ENCODE data around the gene CXorf65. TPM values are rescaled to one million over a fixed set of nuclear protein-coding genes. Genes with fewer than 3 reads are reported as not detected.

CXorf65 gene
- total RNA-seq, 2 experiments from 2014 or later: 12.1 to 18.3 TPM

- DNase-seq (peak; percentile 89), ATAC-seq (peak; percentile 97)
- peaks cover 21% of the 10 kb centered on the region for H3K36me3 Mint-ChIP-seq
Measured at GRCh38 chrX:71118032-71118984, 11.8 kb upstream of the CXorf65 start, which contains the start of gene MED12. MED12 (plus strand) TSS chrX:71118596; CDS start chrX:71118755, 159 bp downstream.

DNA sequence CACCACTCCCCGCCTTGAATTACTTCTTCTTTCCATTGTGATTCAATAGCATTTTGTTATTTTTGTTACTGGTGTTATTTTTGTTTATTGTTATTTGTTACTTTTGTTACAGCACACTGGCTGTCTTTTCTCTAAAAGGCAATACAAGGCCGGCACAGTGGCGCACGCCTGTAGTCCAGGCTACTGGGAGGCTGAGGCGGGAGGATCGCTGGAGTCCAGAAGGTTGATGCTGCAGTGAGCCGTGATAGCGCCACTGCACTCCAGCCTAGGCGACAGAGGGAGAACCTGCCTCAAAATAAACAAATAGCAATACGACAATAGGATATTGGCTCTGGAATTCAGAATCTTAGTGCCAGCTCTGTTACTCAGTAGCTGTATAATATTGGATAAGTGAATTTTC lies 10.8 kb upstream of the CXorf65 start:
- peaks cover 13% of the 10 kb centered on the region for H3K36me3 Mint-ChIP-seq
- H3K4me1 Mint-ChIP-seq: peaks cover 37% of the 10 kb centered on the region
- CTCF ChIA-PET: interaction anchor here (1.3 to 2.0 kb wide), 2 partner anchors 9 to 20 kb away, joined by 3 to 5 read pairs; no protein-coding TSS in a partner anchor
- ATAC-seq: no peak
- no peaks in the 10 kb centered on the region for H3K9me3 Mint-ChIP-seq (ENCODE audit: low read depth)
- H3K27ac Mint-ChIP-seq: no peak overlapping the region
- DNase-seq: no peak
- H3K4me3 Mint-ChIP-seq: no peak overlapping the region
- H3K27me3 Mint-ChIP-seq: no peaks in the 10 kb centered on the region

More at GRCh38 chrX:71118032-71118984, 11.8 kb upstream of the CXorf65 start, which contains the start of gene MED12:
- CTCF ChIA-PET: interaction anchor here (1.1 to 2.0 kb wide), 6 partner anchors 10 to 148 kb away, joined by 3 to 5 read pairs (median 4); no protein-coding TSS in a partner anchor
- no peaks in the 10 kb centered on the region for H3K27me3 Mint-ChIP-seq
- H3K9me3 Mint-ChIP-seq (ENCODE audit: low read depth): no peaks in the 10 kb centered on the region
- peaks cover 30% of the 10 kb centered on the region for H3K4me1 Mint-ChIP-seq
- peak within 1 kb of the TSS; percentile 85 for H3K27ac Mint-ChIP-seq
- H3K4me3 Mint-ChIP-seq: peak within 1 kb of the TSS; percentile 76

GRCh38 chrX:71111921-71112431 lies 5.4 kb upstream of the CXorf65 start:
- Mint-ChIP-seq H3K27me3 (no peaks in the 10 kb centered on the region), H3K27ac (peak overlapping the region; percentile 99), H3K9me3 (ENCODE audit: low read depth) (no peaks in the 10 kb centered on the region), H3K4me3 (peak overlapping the region; percentile 99), H3K4me1 (peaks cover 30% of the 10 kb centered on the region), H3K36me3 (peaks cover 45% of the 10 kb centered on the region)
- CTCF ChIA-PET: interaction anchor here (0.7 to 1.7 kb wide), 4 partner anchors 10 to 17 kb away, joined by 3 to 10 read pairs (median 4); no protein-coding TSS in a partner anchor
- ATAC-seq (peak; percentile 24), DNase-seq (peak; percentile 48)

DNA sequence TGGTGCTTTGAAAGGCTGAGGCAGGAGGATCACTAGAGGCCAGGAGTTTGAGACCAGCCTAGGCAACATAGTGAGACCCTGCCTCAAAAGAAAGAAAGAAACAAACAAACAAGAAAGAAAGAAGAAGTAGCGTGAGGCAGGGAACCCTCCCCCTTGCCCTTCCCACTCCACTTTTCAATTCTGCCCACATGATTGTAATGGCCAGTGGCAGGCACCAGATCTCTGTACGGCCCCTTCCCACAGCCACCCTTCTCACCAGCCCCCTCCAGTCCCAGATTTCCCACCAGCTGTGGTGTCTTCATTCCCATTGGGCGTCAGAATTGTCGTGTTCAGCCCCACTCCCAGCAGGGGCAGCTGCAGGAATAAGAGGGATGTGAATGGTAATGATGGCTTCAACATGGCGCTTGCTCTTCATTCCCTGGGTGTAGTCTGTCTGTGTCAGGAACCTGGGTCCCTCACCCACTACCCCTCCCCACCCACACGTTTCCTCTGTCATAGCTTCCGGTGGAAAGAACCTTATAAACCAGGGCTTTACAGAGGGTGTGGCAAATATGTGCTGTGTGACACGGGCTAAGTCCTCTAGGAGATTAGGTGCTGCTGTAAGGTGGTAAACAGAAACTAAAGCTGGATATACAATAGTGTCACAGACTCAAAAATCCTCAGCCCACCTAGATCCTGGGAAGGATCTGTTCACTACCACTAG lies 4.8 kb upstream of the CXorf65 start, which contains the start of gene IL2RG:
TSS of gene IL2RG (minus strand) at position 437 of the 703 bp plus-strand sequence. CDS start at position 399, 38 bp downstream.
- ATAC-seq: peak; percentile 77
- H3K36me3 Mint-ChIP-seq: peaks cover 49% of the 10 kb centered on the region
- H3K4me1 Mint-ChIP-seq: peaks cover 36% of the 10 kb centered on the region
- H3K27me3 Mint-ChIP-seq: no peaks in the 10 kb centered on the region
- peak within 1 kb of the TSS; percentile 99 for H3K27ac Mint-ChIP-seq
- CTCF ChIA-PET: interaction anchor here (0.7 to 1.7 kb wide), 4 partner anchors 10 to 18 kb away, joined by 3 to 10 read pairs (median 4); no protein-coding TSS in a partner anchor
- no peaks in the 10 kb centered on the region for H3K9me3 Mint-ChIP-seq (ENCODE audit: low read depth)
- H3K4me3 Mint-ChIP-seq: peak within 1 kb of the TSS; percentile 99
- peak; percentile 88 for DNase-seq

DNA sequence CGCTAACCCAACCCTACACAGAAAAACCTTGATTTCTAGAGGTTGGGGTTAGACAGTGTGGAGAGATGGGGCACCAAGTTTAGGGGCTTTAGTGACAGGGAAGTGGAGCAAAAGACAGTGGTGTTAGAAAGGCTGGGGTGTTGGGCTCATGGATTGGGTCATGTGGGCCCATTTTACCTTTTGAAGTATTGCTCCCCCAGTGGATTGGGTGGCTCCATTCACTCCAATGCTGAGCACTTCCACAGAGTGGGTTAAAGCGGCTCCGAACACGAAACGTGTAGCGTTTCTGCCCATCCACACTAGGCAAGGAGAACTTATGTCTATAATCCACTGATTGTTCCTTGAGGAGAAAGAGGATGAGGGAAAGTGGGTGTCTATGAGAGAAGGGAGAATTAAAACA lies 2.5 kb upstream of the CXorf65 start:
- Mint-ChIP-seq H3K27ac (peak overlapping the region; percentile 99), H3K36me3 (peaks cover 57% of the 10 kb centered on the region), H3K9me3 (ENCODE audit: low read depth) (no peaks in the 10 kb centered on the region), H3K4me3 (peak overlapping the region; percentile 99), H3K4me1 (peaks cover 54% of the 10 kb centered on the region), H3K27me3 (no peaks in the 10 kb centered on the region)
- CTCF ChIA-PET: interaction anchor here (1.0 kb wide), 1 partner anchor 20 kb away, joined by 5 read pairs; no protein-coding TSS in a partner anchor
- DNase-seq (peak; percentile 44), ATAC-seq (no peak)

- Mint-ChIP-seq H3K27me3 (no peaks in the 10 kb centered on the region), H3K36me3 (peaks cover 57% of the 10 kb centered on the region), H3K4me3 (peak overlapping the region; percentile 99), H3K9me3 (ENCODE audit: low read depth) (no peaks in the 10 kb centered on the region), H3K27ac (peak overlapping the region; percentile 99), H3K4me1 (peaks cover 60% of the 10 kb centered on the region)
- DNase-seq (peak; percentile 79), ATAC-seq (peak; percentile 31)
- CTCF ChIA-PET: interaction anchor here (0.6 to 1.0 kb wide), 2 partner anchors 9 to 21 kb away, joined by 3 to 5 read pairs; no protein-coding TSS in a partner anchor
Measured at GRCh38 chrX:71107762-71108360, 1.3 kb upstream of the CXorf65 start.

- no peak for ATAC-seq
- CTCF ChIA-PET: interaction anchor here (0.6 kb wide), 1 partner anchor 22 kb away, joined by 3 read pairs; no protein-coding TSS in a partner anchor
Measured at GRCh38 chrX:71107245-71107644, 705 bp upstream of the CXorf65 start.

GRCh38 chrX:71105628-71106027 lies 912 bp downstream of the CXorf65 start:
- Mint-ChIP-seq H3K4me3 (peak overlapping the region; percentile 99), H3K4me1 (peaks cover 61% of the 10 kb centered on the region), H3K27ac (peak overlapping the region; percentile 99), H3K36me3 (peaks cover 48% of the 10 kb centered on the region), H3K9me3 (ENCODE audit: low read depth) (no peaks in the 10 kb centered on the region), H3K27me3 (no peaks in the 10 kb centered on the region)
- CTCF ChIA-PET: interaction anchor here (1.0 kb wide), 1 partner anchor 8 kb away, joined by 3 read pairs; no protein-coding TSS in a partner anchor
- DNase-seq (no peak), ATAC-seq (peak; percentile 8)

More at GRCh38 chrX:71107245-71107644, 705 bp upstream of the CXorf65 start:
- Mint-ChIP-seq H3K4me3 (peak overlapping the region; percentile 99), H3K36me3 (peaks cover 57% of the 10 kb centered on the region), H3K4me1 (peaks cover 60% of the 10 kb centered on the region), H3K9me3 (ENCODE audit: low read depth) (no peaks in the 10 kb centered on the region), H3K27me3 (no peaks in the 10 kb centered on the region), H3K27ac (peak overlapping the region; percentile 99)
- DNase-seq: no peak

- Mint-ChIP-seq H3K4me3 (peak overlapping the region; percentile 70), H3K9me3 (ENCODE audit: low read depth) (no peaks in the 10 kb centered on the region), H3K4me1 (peaks cover 71% of the 10 kb centered on the region), H3K27me3 (no peaks in the 10 kb centered on the region), H3K36me3 (peaks cover 25% of the 10 kb centered on the region), H3K27ac (peak overlapping the region; percentile 89)
- ATAC-seq (peak; percentile 29), DNase-seq (peak; percentile 76)
- CTCF ChIA-PET: interaction anchor here (6.8 kb wide), 1 partner anchor 26 kb away, joined by 65 read pairs; no protein-coding TSS in a partner anchor
Measured at GRCh38 chrX:71103110-71103983, 3.2 kb downstream of the CXorf65 start.

- no peak overlapping the region for H3K27ac Mint-ChIP-seq
- H3K36me3 Mint-ChIP-seq: peaks cover 15% of the 10 kb centered on the region
- DNase-seq (no peak), ATAC-seq (no peak)
- no peaks in the 10 kb centered on the region for H3K27me3 Mint-ChIP-seq
- no peaks in the 10 kb centered on the region for H3K9me3 Mint-ChIP-seq (ENCODE audit: low read depth)
- CTCF ChIA-PET: interaction anchor here (2.4 to 6.8 kb wide), 2 partner anchors 9 to 27 kb away, joined by 10 to 65 read pairs; partner anchors contain the start of gene IL2RG
- H3K4me3 Mint-ChIP-seq: no peak overlapping the region
- H3K4me1 Mint-ChIP-seq: peaks cover 69% of the 10 kb centered on the region
Measured at GRCh38 chrX:71102292-71102691, 4.2 kb downstream of the CXorf65 start.

All from activated CD8-positive, alpha-beta memory T cell treated with anti-CD3 and anti-CD28 coated beads, Interleukin-2, amount 10 ng/mL, durations not matched to agents 7 days and 5 days (primary cell).